PC-9 (cell line): ENCODE data around the gene CPVL. TPM values are rescaled to one million over a fixed set of nuclear protein-coding genes. Genes with fewer than 3 reads are reported as not detected.
A peak's percentile ranks its signal among the peaks of the same experiment; 100 is the strongest.

Experiments
- BruUV-seq: library from RNA; stranded (reverse); fragments of 400-500 nt; replicated peaks from 2 replicates; lab custom pipeline; 2021; lab: Mats Ljungman, UMichigan
- CTCF ChIA-PET: fragments of 300-600 bp; sonication (Branson Sonifier 250); formaldehyde crosslinking; loops from one replicate; lab custom pipeline; 2022; ENCODE audit warnings: antibody characterized with exemption; lab: Charles Lee
- POLR2A ChIA-PET: fragments of 300-600 bp; sonication (Branson Sonifier 250); formaldehyde crosslinking; loops from one replicate; lab custom pipeline; 2022; ENCODE audit warnings: antibody characterized with exemption; ENCODE audit not compliant: unreplicated experiment; lab: Charles Lee
- DNase-seq, 2 experiments: peaks; one replicate each; pipeline versions ENCODE4 v3.0.0 to v3.0.0-alpha.2; 2015 to 2022; ENCODE audit warnings: mixed read lengths in 1 of 2
- H2AFZ ChIP-seq: fragments of 200-600 bp; sonication (generic); 2 replicates; pipeline ENCODE4 v1.8.1; 2017; ENCODE audit warnings: antibody characterized with exemption
- H3F3A ChIP-seq: fragments of 200-600 bp; sonication (generic); 2 replicates; pipeline ENCODE4 v1.8.1; 2017; ENCODE audit warnings: antibody characterized with exemption, mild to moderate bottlenecking, low read depth; ENCODE audit not compliant: insufficient read depth
- H3K27ac ChIP-seq: fragments of 200-600 bp; sonication (generic); 2 replicates; pipeline ENCODE4 v1.6.1; 2016; ENCODE audit warnings: mixed run types
- H3K27me3 ChIP-seq: fragments of 200-600 bp; sonication (generic); 2 replicates; pipeline ENCODE4 v1.6.1; 2016; ENCODE audit warnings: low read depth, mixed run types; ENCODE audit not compliant: insufficient read depth
- H3K36me3 ChIP-seq: fragments of 200-600 bp; sonication (generic); 2 replicates; pipeline ENCODE4 v1.6.1; 2016; ENCODE audit warnings: low read depth, mixed run types
- H3K4me1 ChIP-seq: fragments of 200-600 bp; sonication (generic); replicated peaks from 2 replicates; pipeline ENCODE4 v1.6.1; 2016; ENCODE audit warnings: mixed run types; ENCODE audit not compliant: insufficient read depth
- H3K4me2 ChIP-seq: fragments of 200-600 bp; sonication (generic); 2 replicates; pipeline ENCODE4 v1.6.1; 2017; ENCODE audit warnings: mixed run types
- H3K4me3 ChIP-seq: fragments of 200-600 bp; sonication (generic); 2 replicates; pipeline ENCODE4 v1.6.1; 2016; ENCODE audit warnings: mixed run types
- H3K79me2 ChIP-seq: fragments of 200-600 bp; sonication (generic); 2 replicates; pipeline ENCODE4 v1.6.1; 2017; ENCODE audit warnings: low read depth, mixed run types
- H3K9me2 ChIP-seq: fragments of 200-600 bp; sonication (generic); 2 replicates; pipeline ENCODE4 v1.8.1; 2017; ENCODE audit warnings: mild to moderate bottlenecking; ENCODE audit not compliant: insufficient read depth
- H3K9me3 ChIP-seq: fragments of 200-600 bp; sonication (generic); 2 replicates; pipeline ENCODE4 v1.8.1; 2016; ENCODE audit warnings: low read depth; ENCODE audit not compliant: insufficient read depth
- H4K20me1 ChIP-seq: fragments of 200-600 bp; sonication (generic); 2 replicates; pipeline ENCODE4 v1.8.1; 2017; ENCODE audit not compliant: insufficient read depth
- EZH2 ChIP-seq: fragments of 200-600 bp; sonication (generic); IDR thresholded peaks from 2 replicates; pipeline ENCODE4 v1.8.0; 2017; ENCODE audit warnings: antibody characterized with exemption, low read depth
- intact Hi-C: fragments of 100-400 bp; cut with micrococcal nuclease; formaldehyde crosslinking; loops from one replicate; pipeline ENCODE4 v1.10.0; 2022; ENCODE audit not compliant: unreplicated experiment
- total RNA-seq: library from RNA; stranded (reverse); gene quantifications from 2 replicates; pipeline ENCODE4 v1.2.3, GENCODE V29; 2021
- TF ChIP-seq, protein P1 (sequence below): fragments of 200-600 bp; sonication (generic); conservative IDR thresholded peaks from 2 replicates; pipeline ENCODE4 v1.6.1; 2017; ENCODE audit warnings: mixed run types, antibody characterized with exemption, mild to moderate bottlenecking, moderate library complexity

The CPVL gene
- total RNA-seq, 1 experiment from 2014 or later, result not detected

DNA sequence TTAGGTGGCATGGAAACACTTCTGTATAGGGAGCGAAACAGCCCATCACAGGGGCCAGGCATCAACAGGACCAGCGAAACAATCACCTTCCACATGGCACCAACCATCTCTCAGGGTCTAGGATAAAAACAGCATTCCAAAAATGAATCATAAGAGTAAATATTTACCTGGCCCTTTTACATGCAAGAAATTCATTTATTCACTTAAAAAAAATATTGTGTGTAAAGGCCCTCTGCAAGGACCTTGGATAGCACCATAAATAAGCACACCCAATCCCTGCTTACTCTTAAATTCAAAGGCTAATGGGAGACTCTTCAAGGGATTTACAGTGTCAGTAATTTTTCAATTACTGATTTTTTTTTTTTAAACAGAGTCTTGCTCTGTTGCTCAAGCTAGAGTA lies 25.4 kb downstream of the CPVL start:
- H3K36me3 ChIP-seq, result no peaks in the 10 kb centered on the region
- ChIA-PET POLR2A (no interaction called here), CTCF (no interaction called here)
- H3K9me2 ChIP-seq, result no peaks in the 10 kb centered on the region
- H3K9me3 ChIP-seq, result 0 out of 2 replicates have a peak, but pooled peaks cover 4% of the 10 kb centered on the region
- H3K27ac ChIP-seq, result no peak overlapping the region
- TF ChIP-seq, protein P1, sequence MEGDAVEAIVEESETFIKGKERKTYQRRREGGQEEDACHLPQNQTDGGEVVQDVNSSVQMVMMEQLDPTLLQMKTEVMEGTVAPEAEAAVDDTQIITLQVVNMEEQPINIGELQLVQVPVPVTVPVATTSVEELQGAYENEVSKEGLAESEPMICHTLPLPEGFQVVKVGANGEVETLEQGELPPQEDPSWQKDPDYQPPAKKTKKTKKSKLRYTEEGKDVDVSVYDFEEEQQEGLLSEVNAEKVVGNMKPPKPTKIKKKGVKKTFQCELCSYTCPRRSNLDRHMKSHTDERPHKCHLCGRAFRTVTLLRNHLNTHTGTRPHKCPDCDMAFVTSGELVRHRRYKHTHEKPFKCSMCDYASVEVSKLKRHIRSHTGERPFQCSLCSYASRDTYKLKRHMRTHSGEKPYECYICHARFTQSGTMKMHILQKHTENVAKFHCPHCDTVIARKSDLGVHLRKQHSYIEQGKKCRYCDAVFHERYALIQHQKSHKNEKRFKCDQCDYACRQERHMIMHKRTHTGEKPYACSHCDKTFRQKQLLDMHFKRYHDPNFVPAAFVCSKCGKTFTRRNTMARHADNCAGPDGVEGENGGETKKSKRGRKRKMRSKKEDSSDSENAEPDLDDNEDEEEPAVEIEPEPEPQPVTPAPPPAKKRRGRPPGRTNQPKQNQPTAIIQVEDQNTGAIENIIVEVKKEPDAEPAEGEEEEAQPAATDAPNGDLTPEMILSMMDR, result no peak
- TF ChIP-seq EZH2, result no peak
- H3K27me3 ChIP-seq, result no peaks in the 10 kb centered on the region
- DNase-seq, result no peak
- H3K4me1 ChIP-seq, result peaks cover 27% of the 10 kb centered on the region
- no peaks in the 10 kb centered on the region for H3F3A ChIP-seq
- no peak overlapping the region for H3K4me3 ChIP-seq
- H3K4me2 ChIP-seq, result no peak overlapping the region
- no peaks in the 10 kb centered on the region for H3K79me2 ChIP-seq
- no peak overlapping the region for H2AFZ ChIP-seq
- no TSS peak for BruUV-seq
- no peaks in the 10 kb centered on the region for H4K20me1 ChIP-seq
- intact Hi-C loops, result no loop called here

DNA sequence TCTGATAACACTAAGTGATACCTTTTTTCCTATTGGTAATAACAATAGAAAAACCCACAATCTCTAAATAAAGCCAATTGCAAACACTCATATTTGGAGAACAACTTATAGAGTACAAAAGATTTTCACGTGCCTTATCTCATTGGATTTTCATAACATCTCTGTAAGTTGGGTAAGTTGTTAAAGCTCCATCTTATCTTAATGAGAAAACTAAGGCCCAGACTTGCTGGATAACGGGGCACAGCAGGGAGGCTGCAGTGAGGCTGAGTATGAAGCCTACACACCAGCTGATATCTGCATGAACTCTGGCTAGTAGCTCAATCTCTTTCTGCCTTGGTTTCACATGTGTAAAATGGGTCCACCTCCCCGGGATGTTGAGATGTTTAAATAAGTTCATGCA lies 26.8 kb downstream of the CPVL start:
- no TSS peak for BruUV-seq
- intact Hi-C loops, result no loop called here

GRCh38 chr7:29116361-29117200 lies 29.8 kb downstream of the CPVL start:
- H2AFZ ChIP-seq, result no peak overlapping the region
- no peaks in the 10 kb centered on the region for H3K36me3 ChIP-seq
- H3K9me3 ChIP-seq, result 0 out of 2 replicates have a peak, but pooled peaks cover 4% of the 10 kb centered on the region
- no peak for TF ChIP-seq EZH2
- TF ChIP-seq, protein P1, result no peak
- peak in 1 of 2 experiments; percentile 89 for DNase-seq
- H3K4me1 ChIP-seq, result peaks cover 60% of the 10 kb centered on the region
- BruUV-seq, result no TSS peak
- H3K4me2 ChIP-seq, result no peak overlapping the region
- H3K4me3 ChIP-seq, result no peak overlapping the region
- peak overlapping the region; percentile 42 for H3K27ac ChIP-seq
- H3K9me2 ChIP-seq, result no peaks in the 10 kb centered on the region
- peaks cover 31% of the 10 kb centered on the region for H3F3A ChIP-seq
- no peaks in the 10 kb centered on the region for H3K27me3 ChIP-seq
- CTCF ChIA-PET, result no interaction called here
- POLR2A ChIA-PET, result no interaction called here
- intact Hi-C loops, result no loop called here
- H3K79me2 ChIP-seq, result peaks cover 6% of the 10 kb centered on the region; the same call in 1 of the 2 replicates
- H4K20me1 ChIP-seq, result no peaks in the 10 kb centered on the region

More for the DNA sequence above, 26.8 kb downstream of the CPVL start:
- CTCF ChIA-PET, result no interaction called here
- POLR2A ChIA-PET, result no interaction called here
- H3K27me3 ChIP-seq, result no peaks in the 10 kb centered on the region
- H3F3A ChIP-seq, result peaks cover 8% of the 10 kb centered on the region; the same call in 1 of the 2 replicates
- H4K20me1 ChIP-seq, result no peaks in the 10 kb centered on the region
- DNase-seq, result no peak
- H3K9me2 ChIP-seq, result no peaks in the 10 kb centered on the region
- no peak overlapping the region for H3K4me2 ChIP-seq
- TF ChIP-seq EZH2, result no peak
- TF ChIP-seq, protein P1, result no peak
- H3K4me1 ChIP-seq, result peaks cover 41% of the 10 kb centered on the region
- no peak overlapping the region for H3K27ac ChIP-seq
- no peaks in the 10 kb centered on the region for H3K79me2 ChIP-seq
- no peaks in the 10 kb centered on the region for H3K36me3 ChIP-seq
- H3K9me3 ChIP-seq, result 0 out of 2 replicates have a peak, but pooled peaks cover 4% of the 10 kb centered on the region
- no peak overlapping the region for H2AFZ ChIP-seq
- H3K4me3 ChIP-seq, result no peak overlapping the region
